Germinal center (tissue), 1 donor: ENCODE results near the gene TMEM239.

Source experiments
- DNase-seq: peaks from one replicate; pipeline ENCODE4 v3.0.0; 2012; ENCODE audit warnings: mixed read lengths, low spot score

TMEM239 gene

DNA sequence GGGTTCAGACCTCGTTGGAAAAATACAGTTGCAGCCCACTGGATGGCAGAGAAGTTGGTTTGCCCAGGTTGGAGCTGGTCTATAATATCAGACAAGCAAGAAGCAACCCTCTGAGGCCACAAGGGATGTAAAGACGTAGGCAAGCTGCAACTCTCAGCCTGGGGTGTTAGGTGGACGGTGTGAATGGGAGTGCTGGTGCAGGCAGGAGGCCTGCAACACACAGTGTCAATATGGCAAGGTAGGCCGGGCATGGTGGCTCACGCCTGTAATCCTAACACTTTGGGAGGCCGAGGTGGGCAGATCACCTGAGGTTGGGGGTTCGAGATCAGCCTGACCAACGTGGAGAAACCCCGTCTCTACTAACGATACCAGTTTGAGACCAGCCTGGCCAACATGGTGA is 34.9 kb downstream of the TMEM239 start:
- DNase-seq, result no peak

DNA sequence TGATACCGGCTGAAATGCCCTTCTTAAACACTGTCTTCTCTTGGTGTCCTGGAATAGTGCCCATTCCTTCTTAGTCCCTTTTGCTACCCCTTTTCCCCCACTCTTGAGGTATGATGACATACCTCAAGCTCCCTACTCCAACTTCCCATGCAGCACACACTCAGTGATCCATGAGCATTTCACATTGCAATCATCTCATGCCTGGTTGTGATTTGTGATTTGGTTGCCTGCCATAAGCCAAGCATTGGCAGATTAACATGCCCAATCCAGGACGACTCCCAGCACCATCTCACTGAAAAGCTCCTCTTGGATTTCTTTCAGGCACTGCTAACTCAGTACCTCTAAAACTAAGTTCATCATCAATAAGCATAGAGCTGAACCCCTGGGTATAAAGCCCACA is 42.4 kb downstream of the TMEM239 start:
- DNase-seq, result no peak

DNA sequence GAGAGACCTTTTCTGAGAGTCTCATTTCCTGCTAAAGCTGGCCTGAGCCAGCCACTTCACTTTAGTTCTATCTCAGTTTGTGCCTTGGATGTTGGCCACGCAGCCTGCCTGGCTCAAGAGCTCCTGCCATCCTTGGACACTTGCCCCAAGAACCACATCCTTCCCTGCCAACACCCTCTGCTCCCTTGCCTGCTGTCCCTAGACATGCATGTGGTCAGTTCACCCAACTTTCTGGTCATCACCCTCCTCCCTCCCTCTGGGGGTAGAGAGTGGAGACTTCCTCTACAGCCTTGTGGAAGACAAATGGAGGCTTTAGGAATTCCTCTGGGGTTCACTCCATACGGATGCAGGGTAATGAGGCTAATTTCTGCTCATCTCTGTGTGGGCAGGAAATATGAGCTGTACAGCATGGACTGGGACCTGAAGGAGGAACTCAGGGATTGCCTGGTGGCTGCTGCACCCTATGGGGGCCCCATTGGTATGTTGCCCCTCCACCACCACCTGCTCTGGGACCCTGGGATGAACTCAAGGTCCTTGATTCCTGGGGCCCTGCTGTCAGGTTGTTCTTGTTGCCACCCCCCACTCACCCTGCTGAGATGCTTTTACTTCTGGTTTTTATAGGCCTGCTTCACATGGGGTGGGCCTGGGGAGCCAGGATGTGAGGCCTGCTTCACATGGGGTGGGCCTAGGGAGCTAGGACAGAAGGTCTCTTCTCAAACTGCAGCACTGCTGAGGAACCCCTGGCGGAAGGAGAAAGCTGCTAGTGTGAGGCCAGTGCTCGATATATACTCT is 43.4 kb downstream of the TMEM239 start:
- DNase-seq, result no peak

DNA sequence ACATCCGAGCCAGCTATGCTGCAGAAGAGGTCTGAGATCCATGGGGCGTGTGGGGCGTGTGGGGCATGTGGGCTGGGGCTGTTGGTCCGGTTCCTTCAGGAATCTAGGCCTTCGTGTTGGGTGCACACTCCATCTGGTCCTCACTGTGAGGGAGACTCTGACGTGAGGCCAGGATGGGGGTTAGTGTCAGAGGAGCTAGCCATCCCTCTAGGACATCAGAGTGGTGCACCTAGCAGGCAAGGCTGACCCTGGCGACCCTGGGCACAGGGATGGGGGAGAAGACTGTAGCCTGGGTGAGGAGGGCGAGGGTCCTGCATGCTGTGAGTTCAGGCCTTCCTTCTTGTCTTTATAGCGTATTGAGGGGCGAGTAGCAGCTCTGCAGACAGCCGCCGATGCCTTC is 48.5 kb downstream of the TMEM239 start:
- DNase-seq, result no peak

DNA sequence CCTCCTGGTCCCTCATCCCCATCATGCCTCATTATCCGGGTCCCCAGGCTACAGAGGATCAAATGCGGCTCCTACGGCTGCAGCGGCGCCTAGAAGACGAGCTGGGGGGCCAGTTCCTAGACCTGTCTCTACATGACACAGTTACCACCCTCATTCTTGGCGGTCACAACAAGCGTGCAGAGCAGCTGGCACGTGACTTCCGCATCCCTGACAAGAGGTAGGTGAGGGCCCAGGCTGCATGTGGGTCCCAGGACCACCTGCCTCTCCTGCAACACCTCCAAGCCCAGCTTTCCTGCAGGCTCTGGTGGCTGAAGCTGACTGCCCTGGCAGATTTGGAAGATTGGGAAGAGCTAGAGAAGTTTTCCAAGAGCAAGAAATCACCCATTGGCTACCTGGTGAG is 48.9 kb downstream of the TMEM239 start:
- no peak for DNase-seq

DNA sequence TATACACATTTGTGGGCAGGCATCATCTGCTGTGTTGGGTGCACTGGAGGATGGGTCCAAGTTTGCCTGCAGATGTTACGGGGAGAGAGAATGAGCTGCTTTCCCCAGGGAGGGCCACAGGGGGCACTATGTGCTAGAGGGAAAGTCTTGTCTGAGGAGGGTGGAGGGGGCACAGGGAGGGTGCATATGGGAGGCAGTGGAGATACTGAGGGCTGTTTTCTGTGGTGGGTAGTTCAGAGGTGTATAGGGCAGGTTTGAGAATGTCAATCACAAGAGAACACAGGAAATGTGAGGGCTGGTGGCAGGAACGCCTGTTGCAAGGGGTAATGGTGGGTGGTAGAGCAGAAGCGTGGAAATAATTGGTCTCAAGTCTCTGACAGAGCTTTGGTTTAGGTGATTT is 49.5 kb downstream of the TMEM239 start:
- no peak for DNase-seq

DNA sequence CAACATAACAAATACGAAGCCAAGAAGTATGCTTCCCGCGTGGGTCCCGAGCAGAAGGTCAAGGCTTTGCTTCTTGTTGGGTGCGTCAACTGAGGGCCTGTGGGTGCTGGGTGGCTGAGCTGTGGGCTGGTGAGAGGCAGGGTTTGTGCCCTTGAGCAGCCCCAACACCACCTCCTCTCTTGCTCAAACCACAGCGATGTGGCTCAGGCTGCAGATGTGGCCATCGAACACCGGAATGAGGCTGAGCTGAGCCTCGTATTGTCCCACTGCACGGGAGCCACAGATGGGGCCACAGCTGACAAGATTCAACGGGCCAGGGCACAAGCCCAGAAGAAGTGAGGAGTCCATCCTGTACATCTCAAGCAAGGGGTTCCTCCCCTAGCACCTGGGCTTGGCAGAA is 50.1 kb downstream of the TMEM239 start:
- no peak for DNase-seq

DNA sequence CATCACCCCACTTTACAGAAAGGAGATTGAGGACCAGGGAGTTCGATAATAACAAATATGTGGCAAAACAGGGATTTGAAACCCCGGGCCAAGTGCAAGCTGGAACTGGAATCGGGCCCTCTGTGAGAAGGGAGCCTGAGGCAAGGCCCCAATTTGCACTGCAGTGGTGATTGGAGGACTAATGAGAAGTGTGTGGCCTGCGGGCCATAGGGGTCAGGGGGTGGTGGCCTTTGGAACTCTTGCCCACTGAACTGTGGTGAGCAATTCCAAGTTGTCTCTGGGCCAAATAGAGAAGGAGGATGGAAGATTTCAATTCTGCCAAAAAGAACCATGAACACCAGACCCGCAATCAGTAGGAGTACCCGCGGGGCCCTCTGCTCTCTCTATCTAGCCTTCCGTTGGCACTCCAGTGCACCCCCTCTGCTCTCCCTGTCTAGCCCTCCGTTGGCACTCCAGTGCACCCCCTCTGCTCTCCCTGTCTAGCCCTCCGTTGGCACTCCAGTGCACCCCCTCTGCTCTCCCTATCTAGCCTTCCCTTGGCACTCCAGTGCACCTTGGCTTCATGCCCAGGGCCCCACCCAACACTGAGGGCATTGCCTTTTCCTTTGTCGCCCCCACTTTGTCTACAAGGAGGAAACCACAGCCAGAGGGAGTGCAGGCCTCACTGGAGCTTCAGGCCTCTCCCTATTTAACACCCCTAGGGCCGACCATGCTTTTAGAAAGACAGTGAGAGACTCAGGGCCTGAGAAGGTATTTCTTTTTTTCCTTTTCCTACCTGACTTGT is 51.1 kb downstream of the TMEM239 start:
- no peak for DNase-seq
